NCI-H1417 treated with DMSO at 0.1 percent for 48 hours (cell line): ENCODE results near the gene CYREN.

Source experiments
- DNase-seq: peaks from one replicate; lab custom pipeline; 2025; lab: John Stamatoyannopoulos, UW

The CYREN gene

GRCh38 chr7:135197343-135197742 lies 26.8 kb upstream of the CYREN start:
- no peak for DNase-seq

- DNase-seq, result no peak
These were observed 25.6 kb upstream of the CYREN start for GRCh38 chr7:135195968-135196629.

- DNase-seq, result no peak
These were observed 24.6 kb upstream of the CYREN start for GRCh38 chr7:135195156-135195555.

GRCh38 chr7:135194494-135195095 lies 24.1 kb upstream of the CYREN start:
- no peak for DNase-seq

- DNase-seq, result no peak
These were observed 23.1 kb upstream of the CYREN start for GRCh38 chr7:135193615-135194081.

- no peak for DNase-seq
These were observed 22.5 kb upstream of the CYREN start for GRCh38 chr7:135192914-135193536.

GRCh38 chr7:135190703-135191102 lies 20.2 kb upstream of the CYREN start:
- no peak for DNase-seq

GRCh38 chr7:135189961-135190360 lies 19.5 kb upstream of the CYREN start:
- DNase-seq, result no peak

- no peak for DNase-seq
These were observed 18.7 kb upstream of the CYREN start for GRCh38 chr7:135189221-135189662.

- no peak for DNase-seq
These were observed 17.9 kb upstream of the CYREN start for GRCh38 chr7:135188298-135188984.

GRCh38 chr7:135186841-135187253 lies 16.3 kb upstream of the CYREN start:
- no peak for DNase-seq

- no peak for DNase-seq
These were observed 15.7 kb upstream of the CYREN start for GRCh38 chr7:135186261-135186540.

- DNase-seq, result no peak
These were observed 15.2 kb upstream of the CYREN start for GRCh38 chr7:135185471-135186260.

- no peak for DNase-seq
These were observed 13.8 kb upstream of the CYREN start for GRCh38 chr7:135184254-135184841.

GRCh38 chr7:135183478-135183877 lies 13.0 kb upstream of the CYREN start:
- no peak for DNase-seq

- no peak for DNase-seq
These were observed 11.6 kb upstream of the CYREN start for GRCh38 chr7:135181929-135182678.

- DNase-seq, result no peak
These were observed 10.9 kb upstream of the CYREN start for GRCh38 chr7:135181261-135181928.

GRCh38 chr7:135180122-135180521 lies 9.6 kb upstream of the CYREN start:
- no peak for DNase-seq

- DNase-seq, result no peak
These were observed 8.9 kb upstream of the CYREN start for GRCh38 chr7:135179321-135179925.

- no peak for DNase-seq
These were observed 7.9 kb upstream of the CYREN start for GRCh38 chr7:135178364-135178763.
